Stomach (tissue), 4 donors: Measurements from ENCODE around the gene RBM25.
"Not testable (repeated sequence)": the region's sequence is repeated elsewhere in the genome, so short reads cannot be mapped to it uniquely, and the experiment has no call there.

Source experiments
- CTCF ChIP-seq, 7 experiments: fragments of 450-650 bp in 4 of 7; fragments of 200-600 bp in 3 of 7; sonication (generic) in 3 of 7; IDR thresholded peaks; one replicate each; pipeline ENCODE4 v1.5.1; 2016 to 2019; ENCODE audit warnings: antibody characterized with exemption in 7 of 7, control low read depth in 2 of 7, mild to moderate bottlenecking in 1 of 7
- POLR2A ChIP-seq, 4 donors: fragments of 450-650 bp; IDR thresholded peaks; one replicate each; pipeline ENCODE4 v1.6.1; 2016; ENCODE audit warnings: antibody characterized with exemption in 4 of 4, control low read depth in 2 of 4, mild to moderate bottlenecking in 1 of 4, moderate library complexity in 1 of 4

GRCh38 chr14:73036706-73037450 is 21.5 kb upstream of the RBM25 start:
- TF ChIP-seq POLR2A, CTCF (IDR thresholded peaks at IDR 0.05): not testable (repeated sequence)
